ENCODE measurements around the gene ORAI2.
"Not testable (repeated sequence)": the region's sequence is repeated elsewhere in the genome, so short reads cannot be mapped to it uniquely, and the experiment has no call there.

Gene ORAI2

DNA sequence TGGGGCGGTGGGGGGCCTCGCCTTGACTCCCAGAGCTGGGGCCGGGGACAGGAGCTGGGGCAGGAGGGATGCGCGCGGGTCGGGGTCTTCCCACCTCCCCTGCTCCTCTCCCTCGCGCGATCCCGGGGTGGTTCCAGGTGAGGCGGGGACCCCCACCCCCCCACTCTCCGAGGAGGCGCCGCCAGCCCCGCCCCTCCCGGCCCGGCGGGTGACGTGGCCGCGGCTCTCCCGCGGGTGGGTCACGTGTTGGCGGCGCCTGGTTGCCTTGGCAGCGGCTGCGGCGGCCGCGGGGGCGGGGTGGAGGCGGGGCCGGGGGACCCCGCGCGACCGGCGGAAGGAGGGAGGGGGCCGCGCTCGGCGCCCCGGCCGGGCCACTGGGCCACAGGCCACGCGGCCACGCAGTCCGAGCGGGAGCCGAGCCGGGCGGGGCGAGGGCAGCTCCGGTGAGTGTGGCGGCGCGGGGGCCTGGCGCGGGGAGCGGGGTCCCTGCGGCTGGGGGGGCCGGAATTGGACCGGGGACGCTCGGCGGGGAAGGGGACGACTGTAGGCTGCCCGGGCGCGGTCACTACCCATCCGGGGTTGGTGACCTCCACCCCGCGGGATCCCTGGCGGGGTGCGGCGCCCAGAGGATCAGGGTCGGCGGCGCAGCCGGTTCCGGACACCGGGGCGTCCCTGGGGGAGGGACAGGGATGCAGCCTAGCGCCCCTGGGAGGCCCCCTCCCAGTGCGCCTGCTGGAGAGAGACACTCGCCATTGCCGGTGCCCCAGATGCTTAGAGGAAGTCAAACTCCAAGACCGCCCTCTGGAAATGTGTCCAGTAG lies at the start of gene ORAI2:
Gene ORAI2, plus strand, starts transcription at position 357 of the 820 bp plus-strand sequence. CDS start 5,382 bp downstream, outside the sequence.
- no peak for DNase-seq

DNA sequence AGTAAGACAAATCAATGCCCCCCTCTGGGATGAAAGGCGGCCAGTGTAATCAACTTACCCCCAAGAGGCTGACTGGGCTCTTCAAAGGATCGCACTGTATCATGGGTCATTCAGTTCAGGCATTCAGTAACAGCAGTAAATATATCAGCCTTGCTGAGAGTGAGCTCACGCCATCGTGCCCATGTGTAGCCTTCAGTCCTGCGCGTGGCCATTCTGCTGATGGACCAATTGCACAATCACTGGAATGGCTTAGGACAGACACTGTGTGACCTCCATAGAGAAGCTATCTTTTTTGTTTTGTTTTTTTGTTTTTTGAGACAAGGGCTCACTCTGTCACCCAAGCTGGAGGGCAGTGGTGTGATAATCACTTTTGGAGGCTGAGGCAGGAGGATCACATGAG lies 46.3 kb upstream of the ORAI2 start:
- no peak for DNase-seq

- DNase-seq = no peak
Measured at GRCh38 chr7:102389810-102390209, 43.6 kb upstream of the ORAI2 start.

DNA sequence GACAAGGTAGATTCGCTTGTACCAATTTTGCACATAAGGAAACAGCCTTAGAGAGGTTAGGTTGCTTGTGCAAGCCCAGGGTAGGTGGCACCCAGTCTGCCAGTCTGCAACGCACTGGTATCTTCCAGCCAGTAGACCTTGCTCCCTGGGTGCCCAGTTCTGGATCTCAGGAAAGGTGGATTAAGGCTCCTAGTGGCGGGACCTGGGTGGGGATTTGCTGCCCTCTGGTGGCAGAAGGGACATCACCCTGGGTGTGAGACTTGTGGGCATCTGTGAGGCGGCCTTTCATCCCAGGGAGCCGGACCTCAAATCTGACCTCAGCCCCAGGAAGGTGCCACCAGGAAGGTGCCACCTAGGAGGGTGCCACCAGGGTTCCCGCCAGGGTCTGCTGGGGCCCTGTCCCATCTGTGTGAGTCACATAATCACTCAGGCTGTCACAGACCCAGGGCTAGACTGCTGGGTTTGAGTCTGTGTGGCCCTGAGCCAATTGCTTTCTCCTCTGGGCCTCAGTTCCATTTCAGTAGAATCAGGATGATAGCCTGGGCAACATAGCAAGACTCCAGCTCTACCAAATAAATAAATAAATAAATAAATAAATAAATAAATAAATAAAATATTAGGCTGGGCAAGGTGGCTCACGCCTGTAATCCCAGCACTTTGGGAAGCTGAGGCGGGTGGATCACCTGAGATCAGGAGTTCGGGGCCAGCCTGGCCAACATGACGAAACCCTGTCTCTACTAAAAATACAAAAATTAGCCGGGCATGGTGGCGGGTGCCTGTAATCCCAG lies 42.5 kb upstream of the ORAI2 start:
- DNase-seq = peak; percentile 13

GRCh38 chr7:102392330-102392729 lies 41.0 kb upstream of the ORAI2 start:
- DNase-seq = no peak

- DNase-seq = no peak
Measured at GRCh38 chr7:102393467-102393866, 39.9 kb upstream of the ORAI2 start.

GRCh38 chr7:102395592-102395872 lies 37.8 kb upstream of the ORAI2 start:
- DNase-seq = no peak

DNA sequence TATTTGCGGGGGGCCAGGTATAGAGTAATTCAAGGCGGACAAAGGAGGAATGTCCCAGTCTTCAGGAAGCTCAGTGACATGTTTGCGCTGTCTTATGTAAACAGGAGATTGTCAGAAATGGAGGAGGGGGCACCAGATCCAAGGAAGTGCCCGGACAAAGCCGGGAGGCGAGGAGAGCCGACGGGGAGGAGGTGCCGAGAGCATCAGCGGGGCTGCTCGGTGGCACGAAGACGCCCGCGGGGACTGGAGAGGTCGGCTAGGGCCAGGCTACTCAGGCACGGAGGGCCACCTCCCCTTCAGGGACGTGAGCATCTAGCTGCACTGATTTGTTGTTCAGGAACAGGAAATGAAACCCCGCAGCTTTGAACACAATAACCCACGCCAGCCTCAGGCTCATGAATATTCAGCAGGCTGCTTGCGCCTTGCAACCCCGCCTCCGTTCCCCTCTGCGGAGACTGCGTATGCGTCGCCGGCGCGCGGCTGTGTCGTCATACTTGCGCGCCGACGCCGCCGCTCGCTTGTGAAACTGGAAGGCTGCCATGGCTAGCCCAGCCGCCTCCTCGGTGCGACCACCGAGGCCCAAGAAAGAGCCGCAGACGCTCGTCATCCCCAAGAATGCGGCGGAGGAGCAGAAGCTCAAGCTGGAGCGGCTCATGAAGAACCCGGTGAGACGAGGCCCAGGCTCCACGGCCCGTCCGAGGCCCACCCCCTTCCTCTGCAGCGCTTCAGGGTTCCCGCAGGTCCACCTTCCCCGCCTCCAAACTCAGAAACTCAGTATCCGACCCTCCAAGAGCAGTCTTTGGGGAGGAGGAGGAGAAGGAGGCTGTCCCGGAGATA lies 37.3 kb upstream of the ORAI2 start, which contains the start of gene PRKRIP1:
Gene PRKRIP1, plus strand, starts transcription at position 491 of the 837 bp plus-strand sequence. Its CDS starts 49 bp downstream, at position 540.
- DNase-seq = peak; percentile 78

- DNase-seq = no peak
Measured at GRCh38 chr7:102396710-102397019, 36.7 kb upstream of the ORAI2 start.

DNA sequence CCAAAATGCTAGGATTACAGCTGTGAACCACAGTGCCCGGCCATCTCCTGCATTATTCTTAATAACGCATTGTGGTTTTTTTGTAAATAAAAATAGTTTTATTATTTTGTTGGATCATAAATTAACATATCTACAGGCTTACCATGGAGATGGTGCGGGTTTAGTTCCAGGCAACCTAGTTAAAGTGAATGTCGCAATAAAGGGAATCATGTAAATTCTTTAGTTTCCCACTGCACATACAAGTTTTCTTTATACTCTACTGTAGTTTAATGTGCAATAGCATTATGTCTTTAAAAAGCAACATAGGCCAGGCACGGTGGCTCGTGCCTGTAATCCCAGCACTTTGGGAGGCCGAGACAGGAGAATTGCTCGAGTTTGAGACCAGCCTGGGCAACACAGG lies 34.8 kb upstream of the ORAI2 start:
- no peak for DNase-seq

- DNase-seq = no peak
Measured at GRCh38 chr7:102400360-102400759, 33.0 kb upstream of the ORAI2 start.

- no peak for DNase-seq
Measured at GRCh38 chr7:102403563-102403962, 29.8 kb upstream of the ORAI2 start.

DNA sequence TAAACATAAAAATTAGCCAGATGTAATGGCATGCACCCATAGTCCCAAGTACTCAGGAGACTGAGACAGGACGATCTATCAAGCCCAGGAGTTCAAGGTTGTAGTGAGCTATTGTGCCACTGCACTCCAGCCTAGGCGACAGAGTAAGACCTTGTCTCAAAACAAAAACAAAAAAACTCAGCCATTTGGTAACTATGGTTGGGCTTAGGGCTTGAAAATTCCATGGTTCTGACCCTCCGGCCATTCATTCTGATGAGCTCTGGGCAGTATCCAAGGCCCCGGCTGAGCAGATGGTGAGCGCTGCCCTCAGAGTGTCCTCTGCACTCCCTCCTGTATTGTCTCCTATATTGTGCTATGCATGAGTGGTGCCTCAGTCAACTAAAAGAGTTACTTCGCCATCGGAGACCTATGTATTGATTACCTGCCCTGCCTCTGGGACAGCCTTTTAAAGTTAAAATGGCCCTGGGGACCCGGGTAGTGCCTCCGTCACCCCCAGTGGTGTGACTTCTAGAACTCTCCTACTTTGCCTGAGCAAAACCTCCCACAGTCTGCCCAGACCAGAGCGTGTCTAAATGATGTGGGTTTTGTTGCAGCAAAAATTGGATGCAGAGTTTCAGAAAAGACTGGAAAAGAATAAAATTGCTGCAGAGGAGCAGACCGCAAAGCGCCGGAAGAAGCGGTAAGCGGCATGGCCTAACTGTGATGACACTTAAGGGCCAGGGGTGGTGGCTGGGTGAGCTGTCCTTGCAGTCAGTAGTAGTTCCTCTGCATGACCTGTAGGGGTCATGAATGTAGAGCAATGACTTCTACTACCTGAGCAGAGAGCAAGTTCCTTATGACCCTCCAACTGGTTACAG lies 29.1 kb upstream of the ORAI2 start:
- peak; percentile 7 for DNase-seq

- not testable (repeated sequence) for DNase-seq
Measured at GRCh38 chr7:102404862-102405188, 28.6 kb upstream of the ORAI2 start.

DNA sequence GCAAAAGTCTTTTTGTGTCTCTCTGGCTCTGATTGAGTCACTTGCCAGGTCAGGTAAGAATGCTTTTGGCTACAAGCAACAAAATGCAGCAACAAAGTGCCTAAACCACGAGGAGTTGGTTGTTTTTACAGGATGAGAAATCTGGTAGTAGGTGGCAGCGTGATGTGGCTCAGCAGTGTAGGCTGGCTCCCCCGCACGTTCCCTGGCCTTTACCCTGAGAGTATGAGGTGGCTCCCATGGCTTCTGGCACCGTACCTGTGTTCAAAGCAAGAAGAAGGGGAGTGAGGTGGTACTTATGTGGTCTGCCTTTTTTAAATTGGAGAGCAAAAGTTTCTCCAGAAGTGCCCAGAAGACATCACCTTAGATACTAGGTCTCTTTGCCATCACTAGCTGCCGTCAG lies 25.5 kb upstream of the ORAI2 start:
- no peak for DNase-seq

DNA sequence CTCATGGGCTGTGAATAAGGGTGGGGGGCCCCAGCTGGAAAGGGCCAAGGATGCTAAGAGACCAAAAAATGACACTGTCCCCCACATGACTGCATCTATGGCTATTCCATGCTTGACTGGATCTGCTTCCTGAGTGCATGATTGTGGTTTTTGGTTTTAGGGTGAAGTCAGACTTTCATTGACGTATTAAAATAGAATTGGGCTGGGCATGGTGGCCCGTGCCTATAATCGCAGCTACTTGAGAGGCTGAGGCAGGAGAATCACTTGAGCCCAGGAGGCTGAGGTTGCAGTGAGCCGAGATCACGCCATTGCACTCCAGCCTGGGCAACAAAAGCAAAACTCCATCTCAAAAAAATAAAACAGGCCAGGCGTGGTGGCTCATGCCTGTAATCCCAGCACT lies 24.8 kb upstream of the ORAI2 start:
- DNase-seq = not testable (repeated sequence)

- DNase-seq = no peak
Measured at GRCh38 chr7:102409340-102409739, 24.0 kb upstream of the ORAI2 start.

DNA sequence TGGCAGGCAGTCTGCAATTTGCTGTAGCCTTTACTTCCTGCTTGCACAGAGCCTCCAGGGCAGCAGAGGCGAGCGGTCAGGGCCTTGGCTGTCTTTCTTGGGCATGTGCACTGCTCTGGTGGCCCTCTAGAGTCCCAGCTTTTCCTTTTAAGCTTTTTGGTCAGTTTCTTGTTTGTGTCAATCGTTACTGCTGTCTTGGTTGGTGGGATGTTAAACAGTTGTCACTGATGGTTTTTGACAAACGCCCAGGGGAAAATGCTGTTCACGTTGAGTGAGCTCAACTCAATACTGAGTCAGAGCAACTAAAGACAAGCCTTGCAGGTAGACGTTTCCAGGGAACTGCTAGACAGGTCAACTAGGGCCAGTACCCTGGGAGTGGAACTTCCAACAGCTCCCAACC lies 23.3 kb upstream of the ORAI2 start:
- no peak for DNase-seq

DNA sequence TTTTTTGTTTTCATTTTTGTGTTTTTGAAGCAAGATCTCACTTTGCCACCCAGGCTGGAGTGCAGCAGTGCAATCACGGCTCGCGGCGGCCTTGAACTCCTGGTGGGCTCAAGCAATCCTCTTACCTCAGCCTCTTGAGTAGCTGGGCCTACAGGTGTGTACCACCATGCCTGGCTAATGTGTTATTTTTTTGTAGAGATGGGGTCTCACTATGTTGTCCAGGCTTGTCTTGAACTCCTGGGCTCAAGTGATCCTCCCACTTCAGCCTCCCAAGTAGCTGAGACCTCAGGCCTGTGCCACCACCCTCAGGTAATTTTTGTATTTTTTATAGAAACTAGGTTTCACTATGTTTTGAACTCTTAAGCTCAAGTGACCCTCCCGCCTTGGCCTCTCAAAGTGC lies 22.5 kb upstream of the ORAI2 start:
- DNase-seq = no peak

- DNase-seq = no peak
Measured at GRCh38 chr7:102412548-102412947, 20.8 kb upstream of the ORAI2 start.

- DNase-seq = no peak
Measured at GRCh38 chr7:102413091-102413490, 20.3 kb upstream of the ORAI2 start.

DNA sequence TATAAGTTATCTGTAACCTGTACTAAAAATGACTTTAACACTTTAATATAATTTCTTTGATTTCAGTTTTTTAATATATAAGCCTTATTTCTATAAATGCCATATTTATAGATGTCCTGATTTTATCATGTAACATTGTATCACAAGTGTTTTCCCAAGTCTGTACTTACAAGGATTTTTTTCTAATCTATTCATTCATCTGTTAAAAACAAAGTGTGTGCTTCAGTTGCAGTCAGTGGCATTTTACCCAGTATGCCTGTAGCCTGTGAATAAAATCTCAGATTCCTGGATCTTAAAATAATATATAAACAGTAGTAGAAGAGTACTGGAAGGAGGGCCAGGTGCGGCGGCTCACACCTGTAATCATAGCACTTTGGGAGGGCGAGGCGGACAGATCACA lies 19.8 kb upstream of the ORAI2 start:
- no peak for DNase-seq
